T-helper 1 cell treated with Interleukin-12 subunit alpha and Interleukin-12 subunit beta and Interleukin-4 antibody, amounts not matched to agents 30 ng/mL and 1 ng/mL, for 36 hours (primary cell): ENCODE results near the gene TMEM45B. TPM values are rescaled to one million over a fixed set of nuclear protein-coding genes. Genes with fewer than 3 reads are reported as not detected.
"Not testable (repeated sequence)": the region's sequence is repeated elsewhere in the genome, so short reads cannot be mapped to it uniquely, and the experiment has no call there.

Source experiments
- intact Hi-C: fragments of 100-400 bp; cut with micrococcal nuclease; formaldehyde crosslinking; loops from one replicate; pipeline ENCODE4 v1.15.1; 2024
- total RNA-seq: library from RNA; stranded (reverse); gene quantifications from 2 replicates; pipeline ENCODE4 v1.2.3, GENCODE V29; 2022

Gene TMEM45B
- total RNA-seq, result 0.93 and 0.96 TPM in 2 replicates

- intact Hi-C loops, result loop anchor here (2.0 to 10.0 kb wide), 3 partner anchors 39 to 499 kb away; partner anchors contain the start of gene ZBTB44
Measured at GRCh38 chr11:129815596-129816461, at the start of gene TMEM45B. Gene TMEM45B, plus strand, starts transcription at chr11:129815848. Its CDS starts 36,635 bp downstream, at chr11:129852483.

GRCh38 chr11:129766898-129767604 is 48.6 kb upstream of the TMEM45B start:
- intact Hi-C loops, result loop anchor here (1.0 to 5.0 kb wide), 2 partner anchors 155 to 365 kb away; no protein-coding TSS in a partner anchor

GRCh38 chr11:129767827-129768226 is 47.8 kb upstream of the TMEM45B start:
- intact Hi-C loops, result loop anchor here (1.0 to 5.0 kb wide), 2 partner anchors 154 to 364 kb away; no protein-coding TSS in a partner anchor

DNA sequence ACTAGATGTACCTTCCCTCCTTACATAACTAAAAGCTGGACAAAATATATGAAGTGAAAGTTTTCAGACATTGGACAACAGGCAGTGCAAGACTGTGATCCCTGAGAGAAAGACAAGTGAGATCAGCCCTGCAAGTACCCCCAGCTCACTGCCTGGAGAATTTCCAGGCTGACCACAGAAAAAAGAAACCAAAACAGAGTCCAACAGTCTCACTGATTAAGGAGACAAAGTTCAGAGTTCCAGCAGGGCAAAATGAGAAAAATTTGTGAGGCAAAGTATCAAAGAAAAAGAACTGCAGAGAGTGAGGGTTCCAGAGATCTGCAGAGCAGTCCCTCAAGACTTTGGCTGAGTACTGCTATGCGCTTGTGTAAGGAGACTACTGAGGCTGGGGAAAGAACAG is 47.3 kb upstream of the TMEM45B start:
- intact Hi-C loops, result loop anchor here (5.0 kb wide), 1 partner anchor 154 kb away; no protein-coding TSS in a partner anchor

DNA sequence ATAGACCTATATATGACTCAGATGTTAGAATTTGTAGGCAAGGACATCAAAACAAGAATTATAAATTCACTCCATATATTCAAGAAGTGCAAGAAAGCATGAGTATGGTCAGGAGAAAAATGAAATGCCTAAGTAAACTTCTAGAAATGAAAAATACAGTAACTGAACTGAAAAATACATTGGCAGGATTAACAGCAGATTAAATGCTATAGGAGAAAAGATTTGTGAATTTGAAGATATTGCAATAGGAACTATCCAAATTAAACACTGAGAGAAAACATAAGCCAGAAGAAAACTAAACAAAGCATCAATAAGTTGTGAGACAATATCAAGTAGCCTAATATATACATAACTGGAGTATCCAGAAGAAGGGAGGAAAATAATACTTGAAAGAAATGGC is 46.6 kb upstream of the TMEM45B start:
- intact Hi-C loops, result loop anchor here (5.0 kb wide), 1 partner anchor 153 kb away; no protein-coding TSS in a partner anchor

GRCh38 chr11:129770993-129771392 is 44.7 kb upstream of the TMEM45B start:
- intact Hi-C loops, result loop anchor here (1.0 kb wide), 1 partner anchor 361 kb away; no protein-coding TSS in a partner anchor

GRCh38 chr11:129771456-129771855 is 44.2 kb upstream of the TMEM45B start:
- intact Hi-C loops, result loop anchor here (1.0 kb wide), 1 partner anchor 361 kb away; no protein-coding TSS in a partner anchor

- intact Hi-C loops, result no loop called here
Measured at GRCh38 chr11:129778877-129779276, 36.8 kb upstream of the TMEM45B start.

DNA sequence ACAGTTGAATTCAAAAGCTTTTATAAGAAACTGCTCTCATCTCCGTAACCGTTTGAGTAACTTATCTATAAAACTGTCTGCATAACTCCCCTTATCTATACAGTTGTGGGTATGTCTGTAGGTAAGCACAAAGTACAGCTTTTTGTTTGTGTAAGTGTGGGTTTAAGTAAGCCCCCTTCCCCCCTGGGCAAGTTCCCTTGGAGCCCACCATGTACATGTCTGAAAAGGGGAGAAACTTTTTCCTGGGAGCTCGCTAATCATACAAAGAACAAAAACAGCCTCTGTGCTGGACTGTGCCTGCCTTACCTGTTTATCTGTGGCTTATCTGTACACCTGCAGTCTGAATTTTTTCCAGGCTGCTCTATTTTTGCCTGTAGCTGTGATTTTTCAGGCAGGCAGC is 36.3 kb upstream of the TMEM45B start:
- intact Hi-C loops, result no loop called here

GRCh38 chr11:129785383-129786111 is 30.1 kb upstream of the TMEM45B start:
- intact Hi-C loops, result loop anchor here (1.0 to 5.0 kb wide), 3 partner anchors 138 to 427 kb away; no protein-coding TSS in a partner anchor

DNA sequence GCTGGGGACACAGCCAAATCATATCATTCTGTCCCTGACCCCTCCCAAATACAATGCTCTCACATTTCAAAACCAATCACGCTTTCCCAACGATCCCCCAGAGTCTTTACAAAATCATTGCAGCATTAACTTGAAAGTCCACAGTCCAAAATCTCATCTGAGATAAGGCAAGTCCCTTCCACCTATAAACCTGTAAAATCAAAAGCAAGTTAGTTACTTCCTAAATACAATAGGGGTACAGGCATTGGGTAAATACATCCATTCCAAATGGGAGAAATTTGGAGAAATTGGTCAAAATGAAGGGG is 29.6 kb upstream of the TMEM45B start:
- intact Hi-C loops, result loop anchor here (5.0 kb wide), 1 partner anchor 426 kb away; no protein-coding TSS in a partner anchor

GRCh38 chr11:129787532-129788155 is 28.0 kb upstream of the TMEM45B start:
- intact Hi-C loops, result loop anchor here (5.0 kb wide), 1 partner anchor 425 kb away; no protein-coding TSS in a partner anchor

DNA sequence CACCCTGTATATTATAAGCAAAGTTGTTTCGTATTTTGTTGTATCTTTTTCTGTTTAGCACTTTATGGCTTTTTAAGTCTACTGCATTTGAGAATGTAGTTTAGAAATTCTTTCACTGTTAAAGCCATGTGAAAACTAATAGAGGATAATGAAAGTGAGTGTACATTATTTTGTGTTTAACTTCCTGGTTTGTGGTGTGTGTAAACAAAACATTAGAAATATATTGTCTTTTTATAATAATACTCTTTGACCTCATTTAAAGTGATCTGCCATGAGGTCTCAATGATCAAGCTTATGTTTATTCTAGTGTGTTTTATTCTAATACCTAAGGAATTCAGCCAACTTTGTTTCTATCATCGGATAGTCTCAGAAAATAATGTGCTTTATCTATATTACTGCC is 27.4 kb upstream of the TMEM45B start:
- intact Hi-C loops, result loop anchor here (5.0 kb wide), 1 partner anchor 424 kb away; no protein-coding TSS in a partner anchor

DNA sequence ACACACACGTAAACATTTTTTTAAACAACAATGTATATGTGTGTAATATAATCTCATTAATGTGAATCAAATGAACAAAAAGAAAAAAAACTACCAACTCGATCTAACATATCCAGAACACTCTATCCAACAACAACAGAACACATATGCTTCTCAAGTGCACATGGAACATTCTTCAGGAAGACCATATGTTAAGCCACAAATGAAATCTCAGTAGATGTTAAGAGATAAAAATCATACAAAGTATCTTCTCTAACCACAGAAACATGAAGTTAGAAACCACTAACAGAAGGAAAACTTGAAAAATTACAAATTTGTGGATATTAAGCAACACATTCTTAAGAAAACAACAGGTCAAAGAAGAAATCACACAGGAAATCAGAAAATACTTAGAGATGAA is 25.5 kb upstream of the TMEM45B start:
- intact Hi-C loops, result no loop called here

DNA sequence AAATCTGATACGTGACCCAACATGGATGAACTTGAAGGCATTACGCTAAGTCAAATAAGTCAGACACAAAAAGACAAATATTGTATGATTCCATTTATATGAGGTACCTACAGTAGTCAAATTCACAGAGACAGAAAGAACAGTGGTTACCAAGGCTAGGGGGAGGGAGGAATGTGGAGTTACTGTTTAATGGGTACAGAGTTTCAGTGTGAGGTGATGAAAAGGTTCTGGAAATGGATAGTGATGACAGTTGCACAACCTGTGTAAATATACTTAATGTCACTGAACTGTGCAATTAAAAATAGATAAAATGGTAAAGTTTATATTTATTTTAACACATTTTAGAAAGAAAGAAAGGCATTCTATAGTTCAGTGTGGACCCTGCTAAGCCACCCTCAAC is 24.1 kb upstream of the TMEM45B start:
- intact Hi-C loops, result no loop called here

DNA sequence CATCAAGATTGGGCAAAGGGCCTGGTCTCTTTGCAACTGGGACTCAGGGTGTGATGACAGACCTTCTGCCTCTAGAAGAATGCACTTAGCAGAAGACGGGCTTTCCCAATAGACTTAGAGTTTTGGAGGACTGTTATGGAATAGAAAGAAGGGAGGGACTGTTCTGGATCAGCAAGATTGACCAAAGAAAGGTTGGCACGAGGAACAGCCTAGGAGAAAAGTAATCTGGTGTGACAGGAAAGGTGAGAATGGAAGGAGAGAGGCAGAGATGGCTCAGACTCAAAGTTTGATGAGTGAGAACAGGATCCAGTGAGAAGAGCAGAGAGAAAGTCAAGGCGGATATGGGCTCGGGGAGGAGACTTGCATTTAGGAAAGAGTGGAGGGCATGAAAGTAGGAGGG is 23.0 kb upstream of the TMEM45B start:
- intact Hi-C loops, result no loop called here

GRCh38 chr11:129795089-129795488 is 20.6 kb upstream of the TMEM45B start:
- intact Hi-C loops, result no loop called here

GRCh38 chr11:129798212-129798611 is 17.4 kb upstream of the TMEM45B start:
- intact Hi-C loops, result no loop called here

DNA sequence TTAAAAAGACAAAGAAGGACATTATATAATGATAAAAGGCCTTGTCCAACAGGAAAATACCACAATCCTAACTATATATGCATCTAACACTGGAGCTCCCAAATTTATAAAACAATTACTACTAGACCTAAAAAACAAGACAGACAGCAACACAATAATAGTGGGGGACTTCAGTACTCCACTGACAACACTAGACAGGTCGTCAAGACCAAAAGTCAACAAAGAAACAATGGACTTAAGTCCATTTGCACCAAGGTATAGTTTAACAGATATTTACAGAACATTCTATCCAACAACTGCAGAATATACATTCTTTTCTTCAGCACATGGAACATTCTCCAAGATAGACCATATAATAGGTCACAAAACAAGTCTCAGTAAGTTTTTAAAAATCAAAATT is 15.5 kb upstream of the TMEM45B start:
- intact Hi-C loops, result not testable (repeated sequence)

- intact Hi-C loops, result no loop called here
Measured at GRCh38 chr11:129800655-129801054, 15.0 kb upstream of the TMEM45B start.

- intact Hi-C loops, result no loop called here
Measured at GRCh38 chr11:129803533-129803932, 12.1 kb upstream of the TMEM45B start.
